HEK293T (cell line): Measurements from ENCODE around the gene RHOXF2B.

Experiments used
- CTCF ChIA-PET: fragments of 350-600 bp; formaldehyde crosslinking; extraction: SDS; loops from one replicate; lab custom pipeline; 2021; ENCODE audit warnings: antibody characterized with exemption, inconsistent platforms; lab: Yijun Ruan, JAX
- POLR2A ChIA-PET: fragments of 350-600 bp; formaldehyde crosslinking; extraction: SDS; loops from one replicate; lab custom pipeline; 2020; ENCODE audit warnings: antibody characterized with exemption, inconsistent platforms; lab: Yijun Ruan, JAX
- DNase-seq: peaks from one replicate; pipeline ENCODE4 v3.0.0; 2012; ENCODE audit warnings: mixed read lengths; ENCODE audit errors: extremely low spot score
- ARNT ChIP-seq: fragments of 450-650 bp; IDR thresholded peaks from 2 replicates; pipeline ENCODE4 v1.6.1; 2017; ENCODE audit warnings: mild to moderate bottlenecking
- BHLHE40 ChIP-seq: fragments of 450-650 bp; IDR thresholded peaks from 2 replicates; pipeline ENCODE4 v1.6.1; 2016; ENCODE audit warnings: mild to moderate bottlenecking, moderate library complexity, borderline replicate concordance
- CTBP1 ChIP-seq: fragments of 450-650 bp; IDR thresholded peaks from 2 replicates; pipeline ENCODE4 v1.6.1; 2016; ENCODE audit warnings: borderline replicate concordance
- ELF4 ChIP-seq: fragments of 450-650 bp; IDR thresholded peaks from 2 replicates; pipeline ENCODE4 v1.6.1; 2017; ENCODE audit warnings: antibody characterized with exemption
- FOXA1 ChIP-seq: fragments of 450-650 bp; IDR thresholded peaks from 2 replicates; pipeline ENCODE4 v1.6.1; 2016; ENCODE audit warnings: mild to moderate bottlenecking
- FOXK2 ChIP-seq: fragments of 450-650 bp; IDR thresholded peaks from 2 replicates; pipeline ENCODE4 v1.6.1; 2016; ENCODE audit warnings: mild to moderate bottlenecking
- FOXM1 ChIP-seq: fragments of 450-650 bp; IDR thresholded peaks from 2 replicates; pipeline ENCODE4 v1.6.1; 2017; ENCODE audit warnings: mild to moderate bottlenecking, borderline replicate concordance
- HDGF ChIP-seq: fragments of 450-650 bp; IDR thresholded peaks from 2 replicates; pipeline ENCODE4 v1.6.1; 2017; ENCODE audit warnings: antibody characterized with exemption, borderline replicate concordance
- LEF1 ChIP-seq: fragments of 450-650 bp; IDR thresholded peaks from 2 replicates; pipeline ENCODE4 v1.6.1; 2017; ENCODE audit warnings: mild to moderate bottlenecking, borderline replicate concordance
- NFRKB ChIP-seq: fragments of 450-650 bp; IDR thresholded peaks from 2 replicates; pipeline ENCODE4 v1.6.1; 2016; ENCODE audit warnings: mild to moderate bottlenecking, moderate library complexity
- SUZ12 ChIP-seq: fragments of 450-650 bp; IDR thresholded peaks from 2 replicates; pipeline ENCODE4 v1.6.1; 2016; ENCODE audit warnings: mild to moderate bottlenecking
- TARDBP ChIP-seq: fragments of 450-650 bp; IDR thresholded peaks from 2 replicates; pipeline ENCODE4 v1.6.1; 2016
- ZNF384 ChIP-seq: fragments of 450-650 bp; IDR thresholded peaks from 2 replicates; pipeline ENCODE4 v1.6.1; 2016
- TF ChIP-seq, protein P1 (sequence below): fragments of 450-650 bp; IDR thresholded peaks from 2 replicates; pipeline ENCODE4 v1.6.1; 2016

Gene RHOXF2B

DNA sequence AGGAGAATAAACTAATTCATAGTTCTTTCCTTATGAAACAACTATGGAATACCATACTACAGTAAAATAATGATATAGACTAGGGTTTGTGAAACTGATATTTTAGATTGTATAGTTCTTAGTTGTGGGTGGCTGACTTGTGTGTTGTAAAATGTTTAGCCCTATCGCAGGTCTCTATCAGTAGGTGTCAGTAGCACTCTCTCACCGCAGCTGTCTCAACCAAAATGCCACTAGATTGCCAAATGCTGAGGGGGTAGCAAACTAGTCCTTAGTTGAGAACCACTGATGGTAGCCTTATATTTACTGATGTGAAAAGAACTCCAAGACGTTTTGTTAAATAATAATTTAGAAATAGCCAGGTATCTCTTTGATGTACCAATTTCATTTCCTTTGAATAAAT lies 48.1 kb downstream of the RHOXF2B start:
- ChIA-PET POLR2A (no interaction called here), CTCF (no interaction called here)
- no peak for DNase-seq
- no peak for TF ChIP-seq CTBP1
- TF ChIP-seq ARNT, result no peak
- no peak for TF ChIP-seq NFRKB
- TF ChIP-seq BHLHE40, result no peak

DNA sequence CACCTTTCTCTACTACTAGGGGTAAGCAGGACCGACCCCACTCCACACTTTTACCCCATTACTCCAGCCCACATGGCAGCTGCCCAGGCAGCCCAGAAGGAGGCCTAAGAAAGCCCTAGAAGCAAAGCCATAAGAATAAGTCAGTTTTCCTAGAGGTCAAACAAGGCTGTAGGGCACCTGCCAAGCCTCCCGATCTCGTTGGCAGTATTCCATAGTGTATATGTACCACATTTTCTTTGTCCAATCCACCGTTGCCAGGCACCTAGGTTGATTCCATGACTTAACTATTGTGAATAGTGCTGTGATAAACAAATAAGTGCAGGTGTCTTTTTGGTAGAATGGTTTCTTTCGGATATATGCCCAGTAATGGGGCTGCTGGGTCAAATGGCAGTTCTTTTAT lies 54.2 kb downstream of the RHOXF2B start:
- TF ChIP-seq LEF1, result no peak
- ChIA-PET CTCF (interaction anchor here (1.2 kb wide), 1 partner anchor 191 kb away, joined by 4 read pairs; no protein-coding TSS in a partner anchor), POLR2A (no interaction called here)
- DNase-seq, result no peak

DNA sequence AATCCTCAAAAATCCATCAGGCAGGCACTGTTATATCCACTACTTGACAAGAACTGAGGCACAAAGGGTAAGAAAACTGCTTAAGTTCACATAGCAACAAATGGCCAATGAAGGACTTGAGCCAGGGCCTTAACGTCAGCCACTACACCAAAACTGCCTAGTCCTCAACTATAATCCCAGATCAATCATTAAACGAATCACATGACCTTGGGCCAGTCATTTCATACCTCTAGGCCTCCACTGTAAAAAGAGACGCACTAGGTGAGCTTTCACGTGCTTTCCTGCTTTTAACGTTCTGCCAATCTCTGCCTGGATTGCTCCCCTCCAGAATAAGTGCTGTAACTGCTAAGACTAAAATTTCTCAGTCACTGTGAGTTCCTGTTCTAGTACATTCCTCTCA lies 54.7 kb downstream of the RHOXF2B start:
- POLR2A ChIA-PET, result no interaction called here
- DNase-seq, result no peak
- CTCF ChIA-PET, result no interaction called here
- TF ChIP-seq BHLHE40 (no peak), FOXM1 (no peak), ELF4 (no peak), HDGF (no peak), NFRKB (no peak), FOXA1 (no peak), CTBP1 (no peak), ZNF384 (no peak), FOXK2 (no peak), TARDBP (no peak), SUZ12 (no peak), LEF1 (no peak)
- TF ChIP-seq, protein P1, sequence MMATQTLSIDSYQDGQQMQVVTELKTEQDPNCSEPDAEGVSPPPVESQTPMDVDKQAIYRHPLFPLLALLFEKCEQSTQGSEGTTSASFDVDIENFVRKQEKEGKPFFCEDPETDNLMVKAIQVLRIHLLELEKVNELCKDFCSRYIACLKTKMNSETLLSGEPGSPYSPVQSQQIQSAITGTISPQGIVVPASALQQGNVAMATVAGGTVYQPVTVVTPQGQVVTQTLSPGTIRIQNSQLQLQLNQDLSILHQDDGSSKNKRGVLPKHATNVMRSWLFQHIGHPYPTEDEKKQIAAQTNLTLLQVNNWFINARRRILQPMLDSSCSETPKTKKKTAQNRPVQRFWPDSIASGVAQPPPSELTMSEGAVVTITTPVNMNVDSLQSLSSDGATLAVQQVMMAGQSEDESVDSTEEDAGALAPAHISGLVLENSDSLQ, result no peak
